ENCODE data around the gene IL10RA.
"Not testable (repeated sequence)": the region's sequence is repeated elsewhere in the genome, so short reads cannot be mapped to it uniquely, and the experiment has no call there.

Gene IL10RA

DNA sequence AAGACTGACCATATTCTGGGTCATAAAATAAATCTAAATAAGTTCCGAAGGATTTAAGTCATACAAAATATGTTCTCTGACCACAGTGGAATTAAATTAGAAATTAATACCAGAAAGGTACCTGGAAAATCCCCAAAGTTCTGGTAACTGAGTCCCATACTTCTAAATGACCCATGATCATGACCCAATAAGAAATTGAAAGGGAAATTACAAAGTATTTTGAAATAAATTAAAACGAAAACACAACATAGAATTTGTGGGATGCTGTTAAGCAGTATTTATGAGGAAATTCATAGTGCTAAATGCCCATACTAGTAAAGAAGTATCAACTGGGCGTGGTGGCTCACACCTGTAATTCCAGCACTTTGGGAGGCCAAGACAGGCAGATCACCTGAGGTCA, 23.4 kb upstream of the IL10RA start:
- DNase-seq: no peak

DNA sequence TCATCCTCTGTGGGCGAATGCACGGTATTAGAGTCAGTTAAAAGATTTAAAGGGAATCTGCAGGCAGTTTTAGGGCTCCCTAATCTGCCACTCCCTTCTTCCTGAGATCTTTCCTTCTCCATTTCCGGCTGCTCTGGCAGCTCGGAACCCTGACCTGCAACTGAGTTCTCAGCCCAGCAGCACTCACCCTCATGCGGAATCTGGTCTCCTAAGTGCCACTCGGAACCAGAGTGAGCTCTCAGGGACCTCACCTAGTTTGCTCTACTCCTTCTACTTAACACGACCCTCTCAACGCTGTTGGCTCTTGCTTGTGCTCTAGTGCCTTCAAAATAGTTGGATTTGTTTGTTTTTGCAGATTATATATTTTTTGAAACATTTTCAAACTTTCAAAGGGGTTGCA, 19.3 kb upstream of the IL10RA start:
- no peak for DNase-seq

DNA sequence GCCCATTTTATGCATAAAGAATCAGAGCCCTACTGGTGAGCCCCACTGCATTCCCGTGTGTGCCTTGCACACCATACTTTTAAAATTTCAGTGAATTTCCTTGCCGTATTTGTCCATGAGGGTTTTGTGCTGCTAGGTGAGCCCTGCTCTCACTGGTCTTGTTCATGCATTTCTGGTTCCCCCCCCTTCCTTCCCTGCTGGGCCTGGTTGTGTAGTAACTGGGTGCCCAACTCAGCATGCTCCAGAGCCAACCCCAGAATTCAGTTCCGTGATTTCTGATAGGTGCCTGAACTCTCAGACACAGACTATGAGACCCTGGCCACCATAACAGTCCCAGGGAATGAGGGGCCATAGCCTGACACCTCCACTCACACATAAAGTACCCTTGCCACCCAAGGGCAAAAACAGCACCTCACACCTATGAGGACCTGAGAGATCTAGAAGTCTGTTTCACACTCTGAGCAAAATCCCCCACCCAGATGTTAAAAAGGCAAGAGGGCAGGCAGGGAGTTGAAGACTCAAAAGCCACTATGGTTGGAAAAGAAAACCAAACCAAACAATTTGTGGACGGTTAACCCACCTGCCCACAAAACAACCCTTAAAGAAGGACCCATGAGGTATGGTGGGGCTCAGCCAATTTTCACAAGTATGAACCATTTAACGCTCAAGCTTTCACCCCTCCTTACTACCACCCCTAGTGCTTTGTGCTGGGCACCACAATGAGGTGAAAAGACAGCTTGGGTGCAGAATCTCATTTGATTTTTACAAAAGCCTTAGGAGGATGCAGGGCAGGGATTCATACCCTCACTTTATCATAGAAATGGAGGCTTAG, 16.8 kb upstream of the IL10RA start:
- DNase-seq: no peak

DNA sequence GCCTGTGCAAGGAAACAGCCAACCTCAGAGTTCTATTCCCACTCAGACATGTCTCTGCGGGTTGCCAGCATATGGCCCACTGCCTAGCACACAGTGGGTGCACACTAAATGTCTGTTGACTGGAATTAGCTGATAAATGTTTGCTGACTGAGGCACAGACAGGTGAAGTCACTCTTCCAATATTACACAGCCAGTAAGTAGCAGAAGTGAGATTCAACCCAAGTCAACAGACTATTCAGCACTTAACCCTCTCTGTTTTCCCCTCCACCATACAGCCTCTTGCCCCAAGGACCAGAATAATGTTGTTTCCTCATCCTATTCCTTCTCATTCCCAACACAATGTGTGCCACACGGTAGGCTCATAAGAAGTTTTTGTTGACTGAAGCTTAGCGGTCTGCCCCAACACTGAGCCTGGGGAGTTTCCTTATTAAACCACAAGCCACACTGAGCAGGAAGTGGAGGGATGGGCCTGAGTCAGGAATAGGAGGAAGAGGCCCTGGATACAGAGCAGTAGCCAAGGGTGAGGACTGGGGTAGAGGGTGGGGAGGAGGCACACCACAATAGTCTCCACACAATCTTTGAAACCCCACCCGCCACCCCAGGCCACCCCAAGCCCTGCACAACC, 15.7 kb upstream of the IL10RA start:
- DNase-seq: no peak

DNA sequence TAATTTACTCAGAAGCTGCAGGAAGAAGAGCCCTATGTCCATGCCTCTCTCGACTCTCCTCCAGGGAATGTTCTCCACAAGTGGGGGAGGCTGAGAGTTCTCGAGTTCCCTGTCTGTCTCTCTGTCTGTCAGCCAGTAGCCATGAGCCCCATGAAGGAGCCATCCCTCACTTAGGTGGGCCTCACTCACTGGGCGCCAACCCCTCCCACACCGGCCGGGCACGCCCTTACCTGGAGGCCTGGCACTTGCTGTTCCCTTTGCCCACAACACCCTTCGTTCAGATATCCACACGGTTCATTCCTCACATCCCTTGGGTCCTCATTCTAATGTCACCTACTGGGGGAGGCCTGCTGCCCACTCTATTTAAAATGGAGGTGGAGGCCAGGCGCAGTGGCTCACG, 14.2 kb upstream of the IL10RA start:
- DNase-seq: no peak

DNA sequence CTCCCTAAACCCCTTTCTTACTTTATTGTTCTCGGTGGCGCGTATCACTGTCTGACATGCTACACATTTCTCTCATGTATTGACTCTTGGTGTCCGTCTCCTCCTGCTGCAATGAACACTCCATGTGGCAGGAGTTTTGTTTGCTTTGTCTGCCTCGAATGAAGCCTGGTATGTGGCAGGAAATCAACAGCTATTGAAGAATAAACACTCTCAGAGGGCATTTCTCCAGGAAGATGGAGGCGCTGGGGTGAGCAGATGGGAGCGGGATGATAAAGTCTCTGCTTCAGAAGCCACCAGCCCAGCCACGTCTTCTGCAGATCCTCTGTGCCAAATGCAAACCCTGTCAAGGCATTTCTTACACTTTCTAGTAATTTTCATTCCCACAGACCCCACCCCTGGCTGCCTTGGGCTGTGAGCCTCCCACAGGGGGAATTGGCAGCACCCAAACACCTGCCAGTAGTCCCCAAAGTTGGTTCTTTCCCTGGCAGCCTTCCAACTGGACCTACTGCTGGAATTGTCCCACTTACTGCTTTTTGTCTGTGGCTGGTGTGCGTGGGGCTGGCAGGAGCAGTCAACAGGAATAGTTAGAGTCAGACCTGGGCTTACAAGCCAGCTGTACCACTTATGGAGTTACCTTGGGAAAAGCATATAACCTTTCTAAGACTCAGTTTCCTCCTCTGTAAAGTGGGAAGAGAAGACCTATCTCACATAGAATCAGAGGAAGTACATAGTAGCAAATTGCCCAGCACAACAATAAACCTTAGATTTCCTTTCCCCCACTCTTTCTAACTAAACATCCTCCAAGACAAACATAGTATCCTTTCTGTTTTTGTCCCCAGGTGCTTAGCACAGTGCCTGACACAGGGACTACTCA, 13.3 kb upstream of the IL10RA start:
- no peak for DNase-seq

DNA sequence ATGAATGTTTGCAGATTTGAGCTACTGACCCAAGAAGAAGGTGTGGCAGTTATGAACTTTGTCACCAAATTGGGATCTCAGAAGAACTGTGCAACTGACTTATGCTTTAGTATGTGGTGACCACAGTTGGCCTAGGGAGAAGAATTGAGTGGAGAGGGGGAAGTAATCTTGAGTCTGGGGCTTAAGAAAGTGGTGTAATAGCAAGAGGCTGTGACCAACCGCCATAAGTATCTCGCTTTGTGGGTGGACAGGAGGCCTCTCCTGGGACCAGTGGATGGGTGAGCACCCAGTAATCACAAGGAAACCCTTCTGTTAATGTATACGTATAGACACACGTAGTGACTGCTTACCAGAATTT, 12.7 kb upstream of the IL10RA start:
- no peak for DNase-seq

DNA sequence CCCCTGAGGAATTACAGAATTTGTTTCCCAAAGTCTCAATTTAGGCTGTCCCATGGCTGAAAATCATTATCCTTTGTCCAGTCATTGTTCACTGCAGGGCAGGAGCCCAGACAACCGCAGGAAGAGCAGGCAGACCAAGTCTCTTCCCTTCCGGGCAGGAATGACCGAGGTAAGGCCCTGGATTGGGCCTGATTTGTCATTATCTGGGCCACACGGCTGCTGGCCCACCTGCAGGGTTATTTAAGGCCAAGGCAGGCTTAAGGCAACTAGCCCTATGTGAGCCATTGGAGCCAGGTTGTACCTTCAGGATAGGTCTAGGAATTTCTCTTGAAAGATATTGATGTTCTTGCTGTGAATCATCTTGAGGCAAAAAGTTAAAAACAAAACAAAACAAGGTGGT, 9.7 kb upstream of the IL10RA start:
- DNase-seq: no peak

DNA sequence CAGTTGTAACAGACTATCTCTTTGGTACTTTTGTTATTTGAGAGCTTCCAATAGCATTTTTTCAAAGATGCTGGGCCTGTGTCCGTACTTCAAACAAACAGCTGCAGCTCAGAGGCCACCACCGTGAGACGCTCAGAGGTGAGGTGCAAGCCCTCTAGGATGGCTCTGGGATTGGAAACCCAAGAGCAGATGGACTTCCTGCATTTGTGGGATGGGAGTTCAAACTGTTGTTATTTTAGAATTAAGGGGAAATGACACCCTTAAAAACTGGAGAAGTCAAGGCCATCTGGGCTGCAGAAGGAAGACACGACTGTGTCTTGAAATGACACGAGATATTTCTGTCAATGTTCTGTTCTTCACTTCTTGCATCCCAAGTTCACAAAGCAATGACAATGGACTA, 9.2 kb upstream of the IL10RA start:
- DNase-seq: no peak

DNA sequence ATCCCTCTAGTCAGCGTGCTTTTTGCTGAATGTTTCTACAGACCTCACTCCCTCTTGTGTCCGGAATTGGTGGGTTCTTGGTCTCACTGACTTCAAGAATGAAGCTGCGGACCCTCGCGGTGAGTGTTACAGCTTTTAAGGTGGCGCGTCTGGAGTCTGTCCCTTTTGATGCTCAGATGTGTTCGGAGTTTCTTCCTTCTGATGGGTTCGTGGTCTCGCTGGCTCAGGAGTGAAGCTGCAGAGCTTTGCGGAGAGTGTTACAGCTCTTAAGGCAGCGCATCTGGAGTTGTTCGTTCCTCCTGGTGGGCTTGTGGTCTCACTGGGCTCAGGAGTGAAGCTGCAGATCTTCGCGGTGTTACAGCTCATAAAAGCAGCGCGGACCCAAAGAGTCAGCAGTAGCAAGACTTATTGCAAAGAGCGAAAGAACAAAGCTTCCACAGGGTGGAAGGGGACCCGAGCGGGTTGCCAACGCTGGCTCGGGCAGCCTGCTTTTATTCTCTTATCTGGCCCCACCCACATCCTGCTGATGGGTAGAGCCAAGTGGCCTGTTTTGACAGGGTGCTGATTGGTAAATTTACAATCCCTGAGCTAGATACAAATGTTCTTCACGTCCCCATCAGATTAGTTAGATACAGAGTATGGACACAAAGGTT, 8.5 kb upstream of the IL10RA start:
- DNase-seq: not testable (repeated sequence)

DNA sequence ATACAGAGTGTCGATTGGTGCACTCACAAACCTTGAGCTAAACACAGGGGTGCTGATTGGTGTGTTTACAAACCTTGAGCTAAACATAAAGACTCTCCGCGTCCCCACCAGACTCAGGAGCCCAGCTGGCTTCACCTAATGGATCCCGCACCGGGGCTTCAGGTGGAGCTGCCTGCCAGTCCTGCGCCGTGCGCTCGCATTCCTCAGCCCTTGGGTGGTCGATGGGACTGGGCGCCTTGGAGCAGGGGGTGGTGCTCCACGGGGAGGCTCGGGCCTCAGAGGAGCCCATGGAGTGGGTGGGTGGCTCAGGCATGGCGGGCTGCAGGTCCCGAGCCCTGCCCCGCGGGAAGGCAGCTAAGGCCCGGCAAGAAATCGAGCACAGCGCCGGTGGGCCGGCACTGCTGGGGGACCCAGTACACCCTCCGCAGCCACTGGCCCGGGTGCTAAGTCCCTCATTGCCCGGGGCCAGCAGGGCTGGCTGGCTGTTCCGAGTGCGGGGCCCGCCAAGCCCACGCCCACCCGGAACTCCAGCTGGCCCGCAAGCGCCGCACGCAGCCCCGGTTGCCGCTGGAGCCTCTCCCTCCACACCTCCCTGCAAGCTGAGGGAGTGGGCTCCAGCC, 7.8 kb upstream of the IL10RA start:
- not testable (repeated sequence) for DNase-seq

DNA sequence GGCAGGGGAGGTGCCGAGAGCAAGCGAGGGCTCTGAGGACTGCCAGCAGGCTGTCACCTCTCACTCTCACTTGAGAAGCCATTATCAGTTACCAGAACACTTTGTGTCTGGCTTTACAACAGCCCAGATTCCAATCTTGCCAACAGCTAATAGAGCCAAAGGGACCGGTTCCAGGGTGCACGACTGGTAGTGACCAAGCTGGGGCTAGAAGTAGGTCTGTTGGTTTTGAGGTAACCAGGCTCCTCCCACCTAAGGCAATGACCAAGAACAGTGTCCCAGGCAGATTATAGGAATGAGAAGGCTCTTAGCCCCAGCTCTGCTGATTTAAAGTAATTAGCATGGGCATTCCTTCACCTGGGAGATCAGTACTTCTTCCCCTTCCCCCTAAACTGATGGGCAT, 7.2 kb upstream of the IL10RA start:
- DNase-seq: no peak

DNA sequence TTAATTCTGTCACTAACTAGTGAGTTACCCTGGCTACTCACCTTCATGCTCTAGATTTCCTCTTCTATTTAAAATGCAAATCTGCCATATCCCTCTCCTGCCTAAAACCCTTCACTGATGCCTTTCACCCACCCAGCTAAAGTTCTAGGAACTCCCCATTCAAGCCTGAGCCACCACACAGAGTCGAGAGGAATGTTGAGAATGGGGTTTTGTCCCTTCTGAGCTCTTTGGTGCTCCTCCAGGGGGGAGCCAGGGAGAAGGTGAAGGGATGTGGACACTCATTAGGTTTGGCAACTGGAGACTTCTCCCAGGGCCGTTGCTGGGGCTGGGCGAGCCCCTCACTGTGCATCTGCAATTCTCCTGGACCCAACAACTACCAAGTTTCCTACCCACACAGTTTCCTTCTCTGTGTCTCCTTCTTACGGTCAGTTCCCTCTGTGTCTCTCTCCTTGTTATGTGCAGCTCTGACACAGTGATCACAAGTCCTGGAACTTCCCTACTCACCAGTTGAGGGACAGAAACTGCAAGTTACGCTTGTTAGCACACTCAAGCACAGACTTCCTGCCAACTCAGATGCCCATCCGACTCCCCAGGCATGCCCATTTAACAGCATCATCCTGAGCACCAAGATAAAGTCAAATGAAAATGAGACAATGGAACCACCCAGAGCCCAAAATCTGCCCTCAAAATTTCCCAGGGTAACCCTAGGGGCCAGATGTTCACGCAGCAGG, 6.5 kb upstream of the IL10RA start:
- no peak for DNase-seq

DNA sequence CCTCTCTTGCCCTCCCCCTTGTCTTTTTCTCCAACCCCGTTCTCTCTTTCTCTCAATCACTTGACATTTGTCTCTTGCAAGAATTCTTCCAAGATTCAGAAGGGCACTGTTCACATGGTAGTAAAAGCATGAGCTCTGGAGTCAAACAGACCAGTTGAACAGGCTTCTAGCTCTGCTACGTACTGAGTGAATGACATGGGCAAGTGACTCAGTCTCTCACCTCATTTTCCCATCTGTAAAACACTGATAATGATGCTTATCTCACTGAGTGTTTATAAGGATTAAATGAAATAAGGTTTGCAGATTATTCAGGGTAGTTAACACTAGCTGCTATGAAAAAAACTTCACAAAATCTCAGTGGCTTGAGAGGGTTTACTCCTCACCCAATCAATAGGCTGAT, 5.9 kb upstream of the IL10RA start:
- no peak for DNase-seq

DNA sequence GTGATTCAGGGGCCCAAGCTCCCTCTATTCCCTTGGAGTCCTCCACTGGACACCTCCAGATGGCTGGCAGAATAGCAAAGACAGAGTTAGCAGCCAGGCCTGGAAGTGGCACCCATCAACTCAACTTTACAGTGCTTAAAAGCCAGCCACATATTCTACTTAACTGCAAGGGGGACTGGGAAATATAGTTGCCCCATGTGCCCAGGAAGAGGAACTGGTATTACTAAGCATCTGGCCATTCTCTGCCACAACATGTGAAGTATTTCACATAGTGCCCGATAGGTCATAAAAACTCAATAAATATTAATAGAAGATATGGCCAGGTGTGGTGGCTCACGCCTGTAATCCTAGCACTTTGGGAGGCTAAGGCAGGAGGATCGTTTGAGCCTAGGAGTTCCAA, 5.5 kb upstream of the IL10RA start:
- no peak for DNase-seq

DNA sequence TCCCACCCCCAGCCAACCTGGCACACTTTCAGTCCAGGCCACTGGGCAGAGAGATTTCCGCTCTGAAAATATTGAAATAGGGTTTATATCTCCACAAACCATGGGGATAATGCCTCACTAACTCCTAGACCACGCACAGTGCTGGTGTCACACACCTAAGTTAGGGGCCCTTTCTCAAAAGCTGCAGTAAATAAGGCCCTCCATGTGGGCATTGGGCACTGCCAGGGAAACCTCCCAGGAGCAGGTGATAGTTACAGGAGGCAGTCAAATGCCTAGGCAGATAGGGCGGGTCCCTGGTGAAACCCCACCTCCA, 3.1 kb upstream of the IL10RA start:
- DNase-seq: no peak

DNA sequence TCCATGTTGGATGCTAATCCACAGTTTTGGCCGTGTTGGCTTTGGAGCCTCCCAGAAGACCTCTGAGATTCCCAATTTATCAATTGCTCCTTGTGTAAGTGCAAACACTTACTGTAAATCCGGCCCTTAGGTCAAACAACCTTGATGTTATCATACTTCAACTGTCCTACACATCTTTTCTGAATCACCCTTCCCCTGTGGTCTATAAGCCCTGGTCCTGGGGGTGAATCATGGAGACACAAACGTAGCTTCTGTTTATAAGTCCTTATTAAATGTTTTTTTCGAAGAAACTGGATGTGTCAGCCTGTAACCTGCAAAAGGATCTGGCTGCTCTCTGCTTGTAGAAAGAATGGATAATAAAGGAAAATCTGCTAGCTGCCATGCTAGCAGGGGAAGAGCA, 1.7 kb upstream of the IL10RA start:
- no peak for DNase-seq

DNA sequence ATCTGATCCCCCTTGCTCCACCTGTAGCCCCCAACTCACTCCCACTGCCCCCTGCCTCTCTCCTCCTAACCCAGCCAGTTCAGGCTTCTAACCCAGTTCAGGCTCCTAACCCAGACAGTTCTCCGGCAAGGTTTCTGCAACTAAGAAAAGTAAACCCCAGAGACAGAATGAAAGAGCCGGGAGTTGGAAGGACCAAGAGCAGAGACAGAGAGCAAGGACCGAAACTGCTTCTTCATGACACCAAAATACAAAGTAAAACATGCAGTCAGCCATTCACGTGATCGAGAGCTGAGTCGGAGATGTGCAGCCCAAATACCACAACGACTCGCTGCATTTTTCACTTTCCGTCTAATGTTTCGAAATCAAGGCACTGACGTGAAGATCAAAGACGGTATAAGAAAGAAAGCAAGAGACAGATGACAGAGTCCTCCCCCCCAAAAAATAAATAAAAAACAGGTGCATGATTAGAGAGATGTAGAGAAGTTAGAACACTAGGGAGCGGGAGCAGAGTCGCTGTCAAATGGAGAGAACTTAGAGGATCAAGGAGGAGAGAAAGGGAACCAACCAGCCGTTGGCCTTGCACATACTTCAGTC, 884 bp downstream of the IL10RA start:
- peak; percentile 19 for DNase-seq

DNA sequence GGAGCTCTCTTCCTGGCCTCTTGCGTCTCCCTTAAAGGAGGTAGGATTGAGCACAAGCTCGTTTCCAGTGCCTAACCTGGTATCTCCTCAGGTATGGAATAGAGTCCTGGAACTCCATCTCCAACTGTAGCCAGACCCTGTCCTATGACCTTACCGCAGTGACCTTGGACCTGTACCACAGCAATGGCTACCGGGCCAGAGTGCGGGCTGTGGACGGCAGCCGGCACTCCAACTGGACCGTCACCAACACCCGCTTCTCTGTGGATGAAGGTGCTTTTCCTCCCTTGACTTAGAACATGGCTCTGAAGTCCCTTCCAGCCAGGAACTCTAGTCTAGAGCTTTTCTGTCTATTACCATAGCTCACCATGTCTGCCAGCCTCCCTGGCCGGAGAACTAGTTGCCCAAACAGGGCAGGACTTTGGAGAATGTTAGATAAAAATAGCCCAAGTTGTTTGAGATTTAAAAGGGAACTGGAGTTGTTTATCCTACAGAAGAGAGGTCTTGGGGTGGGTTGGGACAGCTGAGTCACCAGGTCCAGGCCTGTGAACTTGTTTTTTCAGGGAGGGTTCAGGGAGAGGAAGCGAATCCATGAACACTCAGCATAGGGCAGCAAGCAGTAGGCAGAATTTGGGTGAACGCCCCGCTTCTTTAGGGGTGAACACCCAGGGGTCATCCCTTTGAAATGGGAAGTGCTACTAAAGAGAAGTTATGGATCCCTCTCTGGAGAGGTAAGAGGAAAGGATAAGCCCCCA, 3.3 kb downstream of the IL10RA start:
- no peak for DNase-seq

DNA sequence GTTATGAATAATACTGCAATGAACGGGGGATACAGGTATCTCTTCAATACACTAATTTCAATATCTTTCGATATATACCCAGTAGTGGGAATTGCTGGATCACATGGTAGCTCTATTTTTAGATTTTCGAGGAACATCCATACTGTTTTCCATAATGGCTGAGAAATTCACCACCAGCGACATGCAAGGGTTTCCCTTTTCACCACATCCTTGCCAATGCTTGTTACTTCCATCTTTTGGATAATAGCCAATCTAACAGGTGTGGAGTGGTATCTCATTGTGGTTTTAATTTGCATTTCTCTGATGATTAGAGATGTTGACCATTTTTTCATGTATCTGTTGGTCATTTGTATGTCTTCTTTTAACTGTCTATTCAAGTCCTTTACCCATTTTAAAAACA, 5.9 kb downstream of the IL10RA start:
- no peak for DNase-seq

DNA sequence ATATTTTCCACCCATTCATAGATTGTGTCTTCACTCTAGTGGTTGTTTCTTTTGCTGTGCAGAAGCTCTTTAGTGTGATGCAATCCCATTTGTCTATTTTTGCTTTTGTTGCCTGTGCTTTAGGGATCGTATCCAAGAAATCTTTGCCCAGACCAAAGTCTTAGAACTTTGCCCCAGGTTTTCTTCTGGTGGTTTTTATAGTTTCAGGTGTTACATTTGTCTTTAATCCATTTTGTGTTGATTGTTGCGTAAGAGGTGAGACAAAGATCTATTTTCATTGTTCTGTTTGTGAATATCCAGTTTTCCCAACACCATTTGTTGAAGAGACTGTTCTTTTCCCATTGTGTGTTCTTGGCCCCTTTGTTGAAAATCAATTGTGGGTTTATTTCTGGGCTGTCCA, 6.4 kb downstream of the IL10RA start:
- no peak for DNase-seq

Measured in fibroblast of skin of abdomen (primary cell).